ENCODE results near the gene SNTG2. TPM values are rescaled to one million over a fixed set of nuclear protein-coding genes. Genes with fewer than 3 reads are reported as not detected.
A peak's percentile ranks its signal among the peaks of the same experiment; 100 is the strongest.

Gene SNTG2
- total RNA-seq, 2 experiments from 2014 or later = 2.9 to 3.5 TPM

DNA sequence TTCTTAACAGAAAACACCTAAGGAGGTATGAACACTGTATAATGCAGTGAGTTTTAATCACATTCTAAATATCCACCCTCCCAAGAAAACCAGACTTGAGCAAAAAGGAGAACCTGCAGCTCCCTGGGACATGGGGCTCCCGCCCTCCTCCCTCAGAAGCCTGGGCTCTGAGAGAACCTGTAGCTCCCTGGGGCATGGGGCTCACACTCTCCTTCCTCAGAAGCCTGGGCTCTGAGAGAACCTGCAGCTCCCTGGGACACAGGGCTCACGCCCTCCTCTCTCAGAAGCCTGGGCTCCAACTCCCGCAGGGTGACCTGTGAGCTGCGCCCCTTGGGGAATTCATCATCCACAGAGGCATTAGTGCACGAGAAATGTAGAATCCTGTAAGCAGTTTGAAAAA lies 222.9 kb downstream of the SNTG2 start:
- no peaks in the 10 kb centered on the region for H3K4me1 Mint-ChIP-seq
- no peak overlapping the region for H3K4me3 Mint-ChIP-seq
- no peaks in the 10 kb centered on the region for H3K27me3 Mint-ChIP-seq
- DNase-seq = no peak
- no peak overlapping the region for H3K27ac Mint-ChIP-seq
- H3K36me3 Mint-ChIP-seq = peaks cover 3% of the 10 kb centered on the region
- ATAC-seq (ENCODE audit: low read depth) = no peak
- POLR2A ChIA-PET = no interaction called here
- H3K9me3 Mint-ChIP-seq = peaks cover 3% of the 10 kb centered on the region

DNA sequence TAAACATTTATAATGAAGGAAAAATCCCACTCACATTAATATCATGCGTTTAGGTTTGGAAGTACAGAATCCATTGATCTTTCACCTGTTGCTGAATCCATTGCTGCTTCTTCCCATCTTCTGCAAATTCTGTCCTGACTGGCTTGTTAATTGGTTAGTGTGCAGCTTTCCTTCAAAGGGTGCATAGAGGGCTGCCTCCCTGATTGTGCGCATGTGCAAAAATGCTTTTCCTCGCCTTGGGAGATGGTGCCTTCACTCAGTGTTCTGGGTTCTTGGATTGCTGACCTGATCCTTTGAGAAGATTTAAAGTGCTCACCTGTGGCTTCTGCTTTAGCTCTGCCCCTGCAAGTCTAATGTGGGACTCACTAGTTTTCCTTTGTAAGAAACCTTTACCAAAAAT lies 231.2 kb downstream of the SNTG2 start:
- H3K9me3 Mint-ChIP-seq = peaks cover 9% of the 10 kb centered on the region
- no peak overlapping the region for H3K4me3 Mint-ChIP-seq
- no peaks in the 10 kb centered on the region for H3K4me1 Mint-ChIP-seq
- H3K36me3 Mint-ChIP-seq = peaks cover 7% of the 10 kb centered on the region
- ATAC-seq (ENCODE audit: low read depth) = no peak
- no peak for DNase-seq
- no peak overlapping the region for H3K27ac Mint-ChIP-seq
- POLR2A ChIA-PET = no interaction called here
- no peaks in the 10 kb centered on the region for H3K27me3 Mint-ChIP-seq

DNA sequence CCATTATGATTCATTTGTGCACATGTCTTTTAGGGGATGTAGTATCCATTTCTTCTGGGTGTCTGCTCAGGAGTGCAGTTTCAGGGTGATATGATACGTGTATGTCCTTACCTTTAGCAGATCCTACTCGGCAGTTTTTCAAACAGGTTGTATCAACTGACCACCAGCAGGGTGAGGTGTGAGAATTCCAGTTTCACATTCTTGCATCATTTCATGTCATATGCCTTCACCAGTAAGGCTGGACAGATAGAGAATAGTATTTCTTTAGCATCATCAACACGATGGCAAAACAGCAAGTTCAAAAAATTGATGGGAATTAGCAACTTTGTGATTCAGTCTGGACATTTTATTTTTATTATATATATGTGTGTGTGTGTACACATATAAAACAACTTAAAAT lies 232.7 kb downstream of the SNTG2 start:
- POLR2A ChIA-PET = no interaction called here
- no peak overlapping the region for H3K4me3 Mint-ChIP-seq
- H3K27me3 Mint-ChIP-seq = no peaks in the 10 kb centered on the region
- DNase-seq (no peak), ATAC-seq (ENCODE audit: low read depth) (no peak)
- no peaks in the 10 kb centered on the region for H3K4me1 Mint-ChIP-seq
- peaks cover 5% of the 10 kb centered on the region for H3K36me3 Mint-ChIP-seq
- peaks cover 10% of the 10 kb centered on the region for H3K9me3 Mint-ChIP-seq
- no peak overlapping the region for H3K27ac Mint-ChIP-seq

DNA sequence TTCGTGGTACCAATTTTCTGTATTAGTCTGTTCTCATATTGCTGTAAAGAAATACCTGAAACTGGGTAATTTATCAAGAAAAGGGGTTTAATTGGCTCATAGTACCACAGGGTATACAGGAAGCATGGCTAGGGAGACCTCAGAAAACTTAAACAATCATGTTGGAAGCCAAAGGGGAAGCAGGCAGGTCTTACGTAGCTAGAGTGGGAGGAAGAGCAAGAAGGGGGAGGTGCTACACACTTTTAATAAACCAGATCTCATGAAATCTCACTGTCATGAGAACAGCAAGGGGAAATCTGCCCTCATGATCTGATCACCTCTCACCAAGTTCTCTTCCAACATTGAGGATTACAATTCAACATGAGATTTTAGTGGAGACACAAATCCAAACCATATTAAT lies 235.8 kb downstream of the SNTG2 start:
- H3K27me3 Mint-ChIP-seq = no peaks in the 10 kb centered on the region
- no peak for ATAC-seq (ENCODE audit: low read depth)
- DNase-seq = no peak
- POLR2A ChIA-PET = no interaction called here
- H3K4me1 Mint-ChIP-seq = no peaks in the 10 kb centered on the region
- peaks cover 12% of the 10 kb centered on the region for H3K9me3 Mint-ChIP-seq
- no peak overlapping the region for H3K27ac Mint-ChIP-seq
- peaks cover 5% of the 10 kb centered on the region for H3K36me3 Mint-ChIP-seq
- H3K4me3 Mint-ChIP-seq = no peak overlapping the region

DNA sequence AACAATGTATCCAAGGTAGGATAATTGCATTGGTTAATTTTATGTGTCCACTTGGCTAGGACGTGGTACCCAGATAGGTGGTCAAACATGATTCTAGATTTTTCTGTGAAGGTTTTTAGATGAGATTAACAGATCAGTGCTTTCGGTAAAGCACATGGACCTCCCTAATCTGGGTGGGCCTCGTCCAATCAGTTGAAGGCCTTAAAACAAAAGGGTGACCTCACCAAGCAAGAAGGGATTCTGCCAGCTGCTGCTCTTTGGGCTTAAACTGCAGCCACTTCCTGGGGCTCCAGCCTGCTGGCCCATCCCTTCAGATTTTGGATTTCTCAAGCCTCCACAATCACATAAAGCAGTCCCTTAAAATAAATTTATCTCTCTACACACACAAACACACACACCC lies 236.5 kb downstream of the SNTG2 start:
- H3K4me3 Mint-ChIP-seq = no peak overlapping the region
- no peak for DNase-seq
- POLR2A ChIA-PET = no interaction called here
- no peaks in the 10 kb centered on the region for H3K27me3 Mint-ChIP-seq
- H3K27ac Mint-ChIP-seq = no peak overlapping the region
- H3K9me3 Mint-ChIP-seq = peaks cover 12% of the 10 kb centered on the region
- H3K4me1 Mint-ChIP-seq = no peaks in the 10 kb centered on the region
- ATAC-seq (ENCODE audit: low read depth) = no peak
- H3K36me3 Mint-ChIP-seq = peaks cover 5% of the 10 kb centered on the region

DNA sequence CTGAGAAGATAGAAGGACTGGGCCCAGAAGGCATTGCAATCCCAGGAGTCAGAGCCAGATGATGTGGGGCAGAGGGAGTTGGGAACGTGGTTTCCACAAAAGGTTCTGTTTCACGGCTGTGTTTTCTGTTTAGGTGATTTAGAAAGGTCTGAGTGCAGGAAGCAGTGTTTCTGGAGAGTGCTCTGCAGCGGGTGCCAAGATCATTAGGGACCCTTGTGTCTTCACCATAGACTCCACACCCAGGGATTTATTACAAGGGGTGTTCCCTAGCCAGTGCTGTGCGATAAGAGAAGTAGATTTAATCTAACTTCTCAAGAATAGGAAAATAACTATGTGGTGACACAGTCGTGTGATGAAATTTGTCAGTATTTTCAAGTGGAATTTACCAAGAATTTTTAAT lies 241.5 kb downstream of the SNTG2 start:
- DNase-seq (no peak), ATAC-seq (ENCODE audit: low read depth) (no peak)
- Mint-ChIP-seq H3K27ac (no peak overlapping the region), H3K4me3 (no peak overlapping the region), H3K4me1 (no peaks in the 10 kb centered on the region), H3K36me3 (peaks cover 2% of the 10 kb centered on the region), H3K9me3 (peaks cover 12% of the 10 kb centered on the region), H3K27me3 (no peaks in the 10 kb centered on the region)
- POLR2A ChIA-PET = no interaction called here

DNA sequence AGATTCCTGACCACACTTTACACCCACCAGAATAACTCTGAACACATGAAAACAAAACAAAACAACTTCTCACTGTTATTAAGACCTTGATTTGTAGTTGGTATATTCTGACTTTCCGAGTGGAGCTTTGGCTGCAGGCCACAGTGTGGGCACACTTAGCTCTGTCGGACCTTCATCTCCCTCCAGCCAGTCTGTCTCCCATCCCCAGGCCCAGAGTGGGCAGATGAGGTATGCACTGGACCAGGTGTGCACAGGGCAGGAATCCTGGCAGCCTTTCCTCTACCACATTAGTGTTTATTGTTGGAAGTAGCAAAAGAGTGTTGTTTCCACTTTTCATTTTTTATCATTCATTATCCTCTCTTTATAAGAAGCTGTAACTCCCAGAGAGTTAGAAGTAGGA lies 243.2 kb downstream of the SNTG2 start:
- DNase-seq (no peak), ATAC-seq (ENCODE audit: low read depth) (no peak)
- POLR2A ChIA-PET = no interaction called here
- Mint-ChIP-seq H3K27me3 (no peaks in the 10 kb centered on the region), H3K4me3 (no peak overlapping the region), H3K4me1 (no peaks in the 10 kb centered on the region), H3K27ac (no peak overlapping the region), H3K9me3 (peaks cover 15% of the 10 kb centered on the region), H3K36me3 (peaks cover 3% of the 10 kb centered on the region)

DNA sequence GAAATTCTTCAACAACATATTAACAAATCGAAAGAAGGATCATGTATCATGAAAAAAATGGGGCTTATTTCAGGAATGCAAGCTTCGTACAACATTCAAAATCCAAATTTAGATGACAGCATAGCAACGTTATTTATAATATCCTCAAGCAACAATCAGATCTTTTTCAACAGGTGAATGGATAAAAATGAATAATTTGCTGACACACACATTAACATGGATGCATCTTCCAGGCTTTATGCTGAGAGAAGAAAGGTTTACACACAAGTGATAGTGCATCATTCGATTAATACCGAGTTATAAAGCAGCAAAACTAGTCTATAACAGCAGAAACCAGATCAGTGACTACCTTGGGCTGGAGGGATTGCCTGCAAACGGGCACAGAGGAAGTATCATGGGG lies 253.1 kb downstream of the SNTG2 start:
- Mint-ChIP-seq H3K4me3 (no peak overlapping the region), H3K27ac (no peak overlapping the region), H3K9me3 (peaks cover 7% of the 10 kb centered on the region), H3K36me3 (peaks cover 2% of the 10 kb centered on the region), H3K27me3 (no peaks in the 10 kb centered on the region), H3K4me1 (no peaks in the 10 kb centered on the region)
- POLR2A ChIA-PET = no interaction called here
- no peak for ATAC-seq (ENCODE audit: low read depth)
- no peak for DNase-seq

DNA sequence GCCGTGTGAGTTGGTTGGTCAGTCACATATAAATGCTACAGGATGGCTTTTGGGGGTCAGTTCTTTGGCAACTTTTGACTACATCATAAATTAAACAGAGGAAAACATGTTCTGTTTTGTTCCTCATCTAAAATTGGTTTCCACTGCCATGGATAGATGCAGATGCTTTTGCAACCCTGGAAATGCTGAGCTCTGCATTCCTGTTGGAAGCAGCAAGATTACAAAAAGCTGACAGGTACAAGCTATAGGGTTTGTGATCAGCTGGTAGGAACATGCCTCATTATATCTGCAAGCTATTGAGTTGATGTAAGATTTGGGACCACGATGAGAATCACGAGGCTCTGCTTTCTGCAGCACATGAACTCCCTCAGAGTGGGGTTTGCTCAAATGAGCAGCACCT lies 255.2 kb downstream of the SNTG2 start:
- ATAC-seq (ENCODE audit: low read depth) = no peak
- H3K36me3 Mint-ChIP-seq = peaks cover 2% of the 10 kb centered on the region
- POLR2A ChIA-PET = no interaction called here
- H3K27ac Mint-ChIP-seq = no peak overlapping the region
- no peak overlapping the region for H3K4me3 Mint-ChIP-seq
- H3K27me3 Mint-ChIP-seq = no peaks in the 10 kb centered on the region
- H3K9me3 Mint-ChIP-seq = peaks cover 6% of the 10 kb centered on the region
- DNase-seq = no peak
- peaks cover 2% of the 10 kb centered on the region for H3K4me1 Mint-ChIP-seq

DNA sequence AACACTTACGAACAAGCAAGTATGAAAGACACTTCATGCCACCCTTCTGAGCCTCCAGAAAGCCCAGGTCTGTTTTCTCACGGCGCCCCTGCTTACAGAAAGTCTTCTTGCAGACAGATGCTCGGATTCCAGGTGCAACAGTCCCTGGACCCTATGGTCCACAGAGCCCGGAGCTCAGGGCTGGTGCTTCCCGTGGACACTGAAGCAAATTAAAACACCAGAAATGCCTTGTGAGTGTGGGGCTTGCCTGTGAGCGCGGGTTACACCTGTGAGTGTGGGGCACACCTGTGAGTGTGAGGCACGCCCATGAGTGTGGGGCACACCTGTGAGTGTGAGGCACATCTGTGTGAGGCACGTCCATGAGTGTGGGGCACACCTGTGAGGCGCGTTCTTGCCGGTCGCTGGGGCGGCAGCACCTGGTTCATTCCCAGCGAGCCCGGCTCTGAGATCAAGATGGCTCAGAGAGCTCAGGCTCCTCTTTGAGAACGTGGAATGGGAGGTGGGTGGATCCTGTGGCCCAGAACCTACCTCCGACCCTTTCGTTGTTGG lies 257.4 kb downstream of the SNTG2 start:
- Mint-ChIP-seq H3K9me3 (peaks cover 2% of the 10 kb centered on the region), H3K27me3 (no peaks in the 10 kb centered on the region), H3K36me3 (peaks cover 5% of the 10 kb centered on the region), H3K27ac (no peak overlapping the region), H3K4me3 (no peak overlapping the region), H3K4me1 (peaks cover 2% of the 10 kb centered on the region)
- POLR2A ChIA-PET = no interaction called here
- no peak for ATAC-seq (ENCODE audit: low read depth)
- no peak for DNase-seq

DNA sequence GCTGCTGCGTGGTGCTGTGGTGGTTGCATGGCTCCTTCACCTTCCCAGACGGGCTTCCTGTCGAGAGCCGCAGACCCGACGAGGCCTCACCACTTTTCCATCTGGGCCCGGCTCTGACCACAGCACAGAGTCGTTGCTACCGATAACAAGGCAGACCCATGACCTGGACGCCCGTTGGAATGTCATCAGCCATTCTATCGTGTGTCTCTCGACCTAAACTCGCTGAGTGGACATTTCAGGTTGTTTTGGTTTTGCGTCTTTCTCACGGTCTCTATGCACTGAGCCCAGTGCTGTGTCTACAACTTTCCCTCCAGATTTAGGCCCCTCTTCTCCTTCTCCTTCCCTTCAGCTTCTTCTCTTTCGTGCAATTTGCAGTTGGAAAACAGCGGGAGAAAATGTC lies 257.9 kb downstream of the SNTG2 start:
- H3K4me1 Mint-ChIP-seq = peaks cover 2% of the 10 kb centered on the region
- peaks cover 5% of the 10 kb centered on the region for H3K36me3 Mint-ChIP-seq

DNA sequence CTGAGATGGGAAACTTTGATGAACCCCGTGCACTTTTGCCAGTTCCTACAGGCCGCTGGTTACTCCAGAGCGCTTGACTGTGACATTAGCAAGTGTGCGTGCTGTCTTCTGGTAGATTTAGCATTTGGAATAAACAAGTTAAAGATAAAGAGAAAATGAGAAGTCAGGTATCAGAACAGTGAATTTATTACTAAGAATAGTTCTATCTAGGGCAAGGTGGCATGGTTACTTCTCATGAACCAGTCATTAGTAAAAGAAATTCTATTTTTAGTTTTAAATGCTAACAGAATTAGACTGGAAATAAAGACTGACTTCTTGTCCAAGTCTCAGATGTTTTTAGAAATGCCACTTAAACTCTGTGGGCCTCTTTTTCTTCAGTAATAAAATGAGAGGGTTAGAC lies 258.6 kb downstream of the SNTG2 start:
- POLR2A ChIA-PET = no interaction called here
- Mint-ChIP-seq H3K9me3 (peaks cover 7% of the 10 kb centered on the region), H3K27me3 (no peaks in the 10 kb centered on the region)

More for the DNA sequence above, 257.9 kb downstream of the SNTG2 start:
- ATAC-seq (ENCODE audit: low read depth) (no peak), DNase-seq (no peak)
- no peaks in the 10 kb centered on the region for H3K27me3 Mint-ChIP-seq
- POLR2A ChIA-PET = no interaction called here
- no peak overlapping the region for H3K4me3 Mint-ChIP-seq
- no peak overlapping the region for H3K27ac Mint-ChIP-seq
- peaks cover 2% of the 10 kb centered on the region for H3K9me3 Mint-ChIP-seq

DNA sequence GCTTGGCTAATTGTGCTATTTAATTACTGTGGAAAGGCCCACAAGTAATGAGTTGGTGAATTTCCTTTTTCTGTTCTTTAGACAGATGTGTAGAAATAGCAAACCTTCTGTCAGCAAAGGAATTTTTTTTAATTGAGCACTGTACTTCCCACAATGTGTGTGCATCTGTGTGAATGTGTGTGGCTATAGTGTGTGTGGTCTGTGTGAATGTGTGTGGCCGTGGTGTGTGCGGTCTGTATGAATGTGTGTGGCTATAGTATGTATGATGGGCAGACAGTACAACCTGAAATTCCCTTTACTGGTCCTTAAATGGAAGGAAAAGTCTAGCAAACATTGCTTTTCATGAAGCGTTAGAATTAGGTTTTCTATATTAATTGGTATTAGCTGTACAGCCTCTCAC lies 259.1 kb downstream of the SNTG2 start:
- H3K9me3 Mint-ChIP-seq = peaks cover 9% of the 10 kb centered on the region
- POLR2A ChIA-PET = no interaction called here
- peaks cover 2% of the 10 kb centered on the region for H3K4me1 Mint-ChIP-seq
- H3K4me3 Mint-ChIP-seq = no peak overlapping the region
- no peak overlapping the region for H3K27ac Mint-ChIP-seq
- no peak for DNase-seq
- ATAC-seq (ENCODE audit: low read depth) = no peak
- H3K36me3 Mint-ChIP-seq = peaks cover 5% of the 10 kb centered on the region
- no peaks in the 10 kb centered on the region for H3K27me3 Mint-ChIP-seq

More for the DNA sequence above, 258.6 kb downstream of the SNTG2 start:
- Mint-ChIP-seq H3K4me3 (no peak overlapping the region), H3K27ac (no peak overlapping the region), H3K4me1 (peaks cover 2% of the 10 kb centered on the region), H3K36me3 (peaks cover 5% of the 10 kb centered on the region)
- ATAC-seq (ENCODE audit: low read depth) = no peak
- DNase-seq = no peak

DNA sequence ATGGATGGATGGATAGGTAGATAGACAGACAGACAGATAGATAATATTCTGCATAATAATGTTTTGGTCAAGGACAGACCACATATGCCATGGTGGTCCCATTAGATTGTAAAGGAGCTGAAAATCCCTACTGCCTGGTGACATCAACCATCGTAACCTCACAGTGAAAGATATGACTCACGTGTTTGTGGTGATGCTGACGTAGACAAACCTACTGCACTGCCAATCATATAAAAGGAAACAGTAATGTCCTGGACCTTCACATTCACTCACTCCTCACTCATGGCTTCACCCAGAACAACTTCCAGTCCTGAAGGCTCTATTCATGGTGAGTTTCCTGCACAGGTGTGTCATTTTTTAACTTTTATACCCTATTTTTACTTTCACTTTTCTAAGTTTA lies 259.7 kb downstream of the SNTG2 start:
- Mint-ChIP-seq H3K4me1 (peaks cover 2% of the 10 kb centered on the region), H3K27ac (peak overlapping the region; percentile 14), H3K4me3 (no peak overlapping the region), H3K27me3 (no peaks in the 10 kb centered on the region), H3K36me3 (peaks cover 5% of the 10 kb centered on the region), H3K9me3 (peaks cover 9% of the 10 kb centered on the region)
- DNase-seq (no peak), ATAC-seq (ENCODE audit: low read depth) (no peak)
- POLR2A ChIA-PET = no interaction called here
